Raji (cell line): ENCODE results near the gene MEF2C.

Experiments
- POLR2A ChIP-seq: IDR thresholded peaks from 2 replicates; pipeline ENCODE4 v1.6.1; 2011; ENCODE audit warnings: low read depth, low read length, control low read depth; ENCODE audit not compliant: insufficient read depth

The MEF2C gene

GRCh38 chr5:88837817-88838216 lies 45.2 kb downstream of the MEF2C start:
- TF ChIP-seq POLR2A: no peak

GRCh38 chr5:88837222-88837621 lies 45.8 kb downstream of the MEF2C start:
- TF ChIP-seq POLR2A: no peak

- no peak for TF ChIP-seq POLR2A
Observed at GRCh38 chr5:88836195-88836838, 46.7 kb downstream of the MEF2C start.

DNA sequence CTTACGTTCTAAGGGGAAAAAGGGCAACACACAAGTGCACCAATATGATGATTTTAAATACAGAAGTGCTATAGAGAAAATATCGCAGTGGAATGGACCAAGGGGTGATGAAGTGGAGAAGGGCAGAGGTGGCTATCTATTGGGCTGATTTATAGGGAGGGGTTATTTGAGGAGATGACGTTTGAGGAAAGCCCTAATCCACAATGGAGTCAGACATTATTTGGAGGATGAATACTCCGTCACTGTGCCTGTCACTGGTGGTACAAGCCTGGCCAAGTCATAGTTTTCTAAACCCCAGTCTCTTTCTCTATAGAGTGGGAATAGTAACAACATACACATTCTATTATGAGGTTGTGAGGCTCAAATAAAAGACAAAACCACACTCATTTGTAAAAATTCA lies 48.5 kb downstream of the MEF2C start:
- no peak for TF ChIP-seq POLR2A

GRCh38 chr5:88834131-88834462 lies 48.9 kb downstream of the MEF2C start:
- no peak for TF ChIP-seq POLR2A

- TF ChIP-seq POLR2A: no peak
Observed at GRCh38 chr5:88833371-88834130, 49.4 kb downstream of the MEF2C start.

DNA sequence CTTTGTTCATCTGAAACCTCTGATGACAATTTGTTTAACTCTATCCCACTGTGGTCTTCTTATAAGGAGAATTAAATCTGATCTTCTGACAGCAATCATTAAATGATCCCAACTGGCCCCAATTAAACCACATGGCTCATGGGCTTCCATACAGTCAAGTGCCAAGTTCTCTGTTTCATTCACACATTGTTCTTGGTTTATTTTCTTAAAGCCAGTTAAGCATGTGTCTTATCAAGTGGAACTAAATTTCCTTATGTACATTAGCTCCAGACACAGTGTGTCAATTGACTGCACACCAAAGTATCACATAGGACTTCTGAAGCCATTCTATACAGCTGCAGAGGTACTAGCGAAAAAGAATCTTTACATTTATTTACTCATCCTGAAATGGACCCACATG lies 51.2 kb downstream of the MEF2C start:
- no peak for TF ChIP-seq POLR2A

- TF ChIP-seq POLR2A: no peak
Observed at GRCh38 chr5:88830567-88830966, 52.4 kb downstream of the MEF2C start.

DNA sequence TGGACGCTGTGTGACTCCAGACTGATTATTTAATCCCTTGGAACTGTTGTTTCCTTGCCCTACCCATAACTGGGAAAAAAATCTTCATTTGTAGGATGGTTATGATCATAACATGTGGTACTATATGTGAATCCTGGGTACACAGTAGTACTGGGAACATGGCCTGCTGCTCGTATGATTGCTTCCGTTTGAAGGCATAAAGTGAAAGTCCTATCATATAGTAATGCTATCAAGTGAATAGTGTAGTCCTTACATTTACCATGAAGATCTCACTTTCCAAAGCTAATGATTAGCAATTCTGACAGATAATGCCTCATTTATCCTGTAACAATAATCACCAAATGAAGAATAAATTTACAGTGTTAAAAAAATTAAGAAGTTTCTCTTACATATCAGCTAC lies 53.2 kb downstream of the MEF2C start:
- TF ChIP-seq POLR2A: no peak

DNA sequence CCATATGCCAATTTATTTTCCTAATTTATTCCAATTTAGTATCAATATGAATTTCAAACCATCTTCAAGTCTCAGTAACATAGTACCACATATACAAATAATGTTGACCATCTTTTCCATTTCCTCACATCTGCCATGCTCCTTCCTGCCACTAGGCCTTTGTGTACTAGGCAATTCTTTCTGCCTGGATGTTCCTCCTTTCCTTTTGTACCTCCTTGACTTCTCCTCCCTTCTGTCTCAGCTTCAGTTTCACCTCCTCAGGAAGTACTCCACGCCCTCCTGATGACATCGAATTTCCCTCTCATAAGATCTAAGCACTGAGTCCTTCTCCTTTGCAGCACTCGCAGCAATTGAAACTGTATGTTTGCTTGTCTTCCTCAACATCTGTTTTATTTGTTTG lies 53.9 kb downstream of the MEF2C start:
- peak; percentile 39; the same call in 1 of the 2 replicates for TF ChIP-seq POLR2A

- no peak for TF ChIP-seq POLR2A
Observed at GRCh38 chr5:88827997-88828396, 55.0 kb downstream of the MEF2C start.

- peak; percentile 47; the same call in 1 of the 2 replicates for TF ChIP-seq POLR2A
Observed at GRCh38 chr5:88826646-88827585, 56.1 kb downstream of the MEF2C start.

- TF ChIP-seq POLR2A: no peak
Observed at GRCh38 chr5:88825584-88826315, 57.2 kb downstream of the MEF2C start.

DNA sequence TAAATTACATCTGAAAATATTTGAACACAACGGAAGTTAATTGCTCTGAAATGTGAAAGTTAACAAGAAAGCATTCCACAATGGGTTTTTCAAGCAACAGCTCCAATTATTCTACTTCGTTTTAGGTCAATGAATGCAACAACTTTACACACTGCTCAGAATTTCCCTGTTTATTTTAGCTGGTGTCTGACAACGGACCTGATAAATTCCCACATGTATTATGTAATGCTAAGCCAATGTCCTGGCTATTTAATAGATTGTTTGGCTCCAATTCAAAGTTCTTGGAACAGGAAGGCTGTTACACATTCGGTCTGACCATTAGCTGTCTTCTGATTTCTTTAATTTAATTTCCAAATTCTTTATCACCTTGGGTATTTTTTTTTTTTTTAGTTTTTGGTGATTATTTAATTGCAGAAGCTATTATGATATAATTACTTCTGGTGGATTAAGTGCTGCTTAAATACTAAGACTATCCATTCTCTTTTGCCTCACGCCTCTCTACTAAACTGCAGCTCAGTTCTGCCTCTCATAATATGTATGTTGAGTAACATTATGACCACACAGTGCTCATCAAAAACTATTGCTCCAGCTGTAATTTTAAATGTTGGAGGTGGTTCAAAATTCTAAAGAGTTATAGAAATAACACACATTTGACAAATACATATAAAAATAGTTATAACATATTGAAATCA lies 57.9 kb downstream of the MEF2C start:
- TF ChIP-seq POLR2A: no peak
